Measurements from ENCODE around the gene MRPS10. TPM values are rescaled to one million over a fixed set of nuclear protein-coding genes. Genes with fewer than 3 reads are reported as not detected.

The MRPS10 gene
- total and polyA plus RNA-seq, 2 donors (not counting 1 experiment from before 2014, with no cell fraction given), result 10.5 to 26.4 TPM

- ATAC-seq (ENCODE audit: low read depth), result no peak
- no peak overlapping the region for H2AFZ ChIP-seq (ENCODE audit: insufficient read depth, low read depth, low read length, poor library complexity, severe bottlenecking)
- H3K4me1 ChIP-seq (ENCODE audit: control insufficient read depth in 2 of 2, insufficient read depth in 2 of 2, low read length in 2 of 2), result no peaks in the 10 kb centered on the region
- H3K27ac ChIP-seq (ENCODE audit: low read length in 2 of 2), result no peak overlapping the region
- intact Hi-C loops (cut with micrococcal nuclease), result no loop called here
- TF ChIP-seq, protein P1, sequence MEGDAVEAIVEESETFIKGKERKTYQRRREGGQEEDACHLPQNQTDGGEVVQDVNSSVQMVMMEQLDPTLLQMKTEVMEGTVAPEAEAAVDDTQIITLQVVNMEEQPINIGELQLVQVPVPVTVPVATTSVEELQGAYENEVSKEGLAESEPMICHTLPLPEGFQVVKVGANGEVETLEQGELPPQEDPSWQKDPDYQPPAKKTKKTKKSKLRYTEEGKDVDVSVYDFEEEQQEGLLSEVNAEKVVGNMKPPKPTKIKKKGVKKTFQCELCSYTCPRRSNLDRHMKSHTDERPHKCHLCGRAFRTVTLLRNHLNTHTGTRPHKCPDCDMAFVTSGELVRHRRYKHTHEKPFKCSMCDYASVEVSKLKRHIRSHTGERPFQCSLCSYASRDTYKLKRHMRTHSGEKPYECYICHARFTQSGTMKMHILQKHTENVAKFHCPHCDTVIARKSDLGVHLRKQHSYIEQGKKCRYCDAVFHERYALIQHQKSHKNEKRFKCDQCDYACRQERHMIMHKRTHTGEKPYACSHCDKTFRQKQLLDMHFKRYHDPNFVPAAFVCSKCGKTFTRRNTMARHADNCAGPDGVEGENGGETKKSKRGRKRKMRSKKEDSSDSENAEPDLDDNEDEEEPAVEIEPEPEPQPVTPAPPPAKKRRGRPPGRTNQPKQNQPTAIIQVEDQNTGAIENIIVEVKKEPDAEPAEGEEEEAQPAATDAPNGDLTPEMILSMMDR (IDR thresholded peaks at IDR 0.05), result no peak
- no peak for TF ChIP-seq EZH2 (IDR thresholded peaks at IDR 0.05; ENCODE audit: borderline replicate concordance, insufficient read depth, low read depth, low read length, poor library complexity, severe bottlenecking)
- WGBS (ENCODE audit: insufficient coverage), result 83% methylated on average over 2 of the region's 2 CpGs
- Mint-ChIP-seq H3K4me3 (no peak overlapping the region), H3K27ac (no peak overlapping the region), H3K9me3 (ENCODE audit: insufficient read depth) (no peaks in the 10 kb centered on the region), H3K4me1 (no peaks in the 10 kb centered on the region), H3K27me3 (peaks cover 16% of the 10 kb centered on the region)
- H3K79me2 ChIP-seq (ENCODE audit: control insufficient read depth, insufficient read depth, low read length), result no peaks in the 10 kb centered on the region
- H3K9ac ChIP-seq (ENCODE audit: low read length), result no peak overlapping the region
- ChIA-PET POLR2A (no interaction called here), CTCF (no interaction called here)
- H3K27me3 ChIP-seq (replicated peaks in 1 of 4; ENCODE audit: control extremely low read depth in 1 of 4, control insufficient read depth in 3 of 4, insufficient read depth in 4 of 4, low read length in 3 of 4), result peaks cover 0 to 6% (median 0%) of the 10 kb centered on the region in 4 experiments
- H3K9me3 ChIP-seq (ENCODE audit: control extremely low read depth in 1 of 3, control insufficient read depth in 2 of 3, insufficient read depth in 1 of 3, low read length in 2 of 3), result no peaks in the 10 kb centered on the region
- H3K4me2 ChIP-seq (replicated peaks; ENCODE audit: low read depth, low read length, poor library complexity, severe bottlenecking), result no peak overlapping the region
- no peak for DNase-seq
- H3K4me3 ChIP-seq (ENCODE audit: control extremely low read depth in 1 of 5, extremely low read depth in 1 of 5, insufficient read depth in 1 of 5, low read depth in 2 of 5, low read length in 4 of 5), result no peak overlapping the region
- no peaks in the 10 kb centered on the region for H4K20me1 ChIP-seq (ENCODE audit: control insufficient read depth, insufficient read depth, low read length, poor library complexity, severe bottlenecking)
- no peaks in the 10 kb centered on the region for H3K36me3 ChIP-seq (replicated peaks in 1 of 2; ENCODE audit: control extremely low read depth in 1 of 2, control insufficient read depth in 1 of 2, extremely low read depth in 1 of 2, insufficient read depth in 2 of 2, low read length in 1 of 2)
Measured at GRCh38 chr6:42158011-42158410, 59.6 kb downstream of the MRPS10 start.

Other genes with a start within 250 kb of the MRPS10 start
- 62.1 and 67.0 TPM in 2 replicates for gene TAF8, start 167.3 kb downstream of the MRPS10 start, total RNA-seq
- gene TAF8, start 167.3 kb downstream of the MRPS10 start, polyA plus RNA-seq, result 24.3 and 30.6 TPM in 2 replicates
- 0.05 TPM in 1 of 2 replicates, not detected in the other for gene C6orf132, start 75.2 kb downstream of the MRPS10 start, total RNA-seq
- not detected in 2 replicates for gene C6orf132, start 75.2 kb downstream of the MRPS10 start, polyA plus RNA-seq
- not detected in 2 replicates for gene GUCA1A, start 44.5 kb downstream of the MRPS10 start, total RNA-seq
- not detected in 2 replicates for gene GUCA1A, start 44.5 kb downstream of the MRPS10 start, polyA plus RNA-seq
- 3.2 and 4.3 TPM in 2 replicates for gene GUCA1B, start 22.9 kb downstream of the MRPS10 start, total RNA-seq
- gene GUCA1B, start 22.9 kb downstream of the MRPS10 start, polyA plus RNA-seq, result 2.8 and 3.7 TPM in 2 replicates
- 6.1 and 6.7 TPM in 2 replicates for gene TRERF1, start 234.1 kb upstream of the MRPS10 start, total RNA-seq
- 1.4 and 3.5 TPM in 2 replicates for gene TRERF1, start 234.1 kb upstream of the MRPS10 start, polyA plus RNA-seq